ENCODE data around the gene GLG1.

GRCh38 chr16:74524926-74525325 is 82.0 kb downstream of the GLG1 start:
- TF ChIP-seq, protein P1, sequence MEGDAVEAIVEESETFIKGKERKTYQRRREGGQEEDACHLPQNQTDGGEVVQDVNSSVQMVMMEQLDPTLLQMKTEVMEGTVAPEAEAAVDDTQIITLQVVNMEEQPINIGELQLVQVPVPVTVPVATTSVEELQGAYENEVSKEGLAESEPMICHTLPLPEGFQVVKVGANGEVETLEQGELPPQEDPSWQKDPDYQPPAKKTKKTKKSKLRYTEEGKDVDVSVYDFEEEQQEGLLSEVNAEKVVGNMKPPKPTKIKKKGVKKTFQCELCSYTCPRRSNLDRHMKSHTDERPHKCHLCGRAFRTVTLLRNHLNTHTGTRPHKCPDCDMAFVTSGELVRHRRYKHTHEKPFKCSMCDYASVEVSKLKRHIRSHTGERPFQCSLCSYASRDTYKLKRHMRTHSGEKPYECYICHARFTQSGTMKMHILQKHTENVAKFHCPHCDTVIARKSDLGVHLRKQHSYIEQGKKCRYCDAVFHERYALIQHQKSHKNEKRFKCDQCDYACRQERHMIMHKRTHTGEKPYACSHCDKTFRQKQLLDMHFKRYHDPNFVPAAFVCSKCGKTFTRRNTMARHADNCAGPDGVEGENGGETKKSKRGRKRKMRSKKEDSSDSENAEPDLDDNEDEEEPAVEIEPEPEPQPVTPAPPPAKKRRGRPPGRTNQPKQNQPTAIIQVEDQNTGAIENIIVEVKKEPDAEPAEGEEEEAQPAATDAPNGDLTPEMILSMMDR (conservative IDR thresholded peaks at IDR 0.05 in 1 of 2, IDR thresholded peaks at IDR 0.05 in 1 of 2; ENCODE audit: extremely low read depth in 1 of 2, insufficient read depth in 1 of 2, low read depth in 1 of 2, low read length in 2 of 2): no peak
- no peak for TF ChIP-seq EZH2 (IDR thresholded peaks at IDR 0.05; ENCODE audit: borderline replicate concordance, low read length)
